NCI-H2171 treated with DMSO at 0.1 percent for 48 hours (cell line): ENCODE data around the gene IGHMBP2.
"Not testable (repeated sequence)": the region's sequence is repeated elsewhere in the genome, so short reads cannot be mapped to it uniquely, and the experiment has no call there.

ENCODE experiments used
- DNase-seq: peaks from one replicate; lab custom pipeline; 2025; lab: John Stamatoyannopoulos, UW

Gene IGHMBP2

DNA sequence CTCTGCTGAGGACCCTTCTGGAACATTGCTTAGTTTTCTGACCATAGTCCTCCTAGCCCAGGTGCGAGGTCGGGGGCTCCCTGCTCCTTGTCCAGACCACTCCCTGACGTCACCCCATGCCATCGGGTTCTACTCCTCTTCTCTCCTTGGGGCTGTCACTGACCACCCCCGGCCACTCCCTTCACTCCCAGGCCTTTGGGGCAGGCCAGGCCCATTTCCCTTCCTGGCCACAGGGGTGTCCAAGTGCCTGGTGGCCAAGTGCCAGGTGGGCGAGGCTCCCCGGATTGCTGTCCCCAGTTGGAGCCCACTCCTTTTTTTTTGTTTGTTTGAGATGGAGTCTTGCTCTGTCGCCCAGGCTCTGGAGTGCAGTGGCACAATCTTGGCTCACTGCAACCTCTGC, 57.6 kb downstream of the IGHMBP2 start:
- DNase-seq = no peak

DNA sequence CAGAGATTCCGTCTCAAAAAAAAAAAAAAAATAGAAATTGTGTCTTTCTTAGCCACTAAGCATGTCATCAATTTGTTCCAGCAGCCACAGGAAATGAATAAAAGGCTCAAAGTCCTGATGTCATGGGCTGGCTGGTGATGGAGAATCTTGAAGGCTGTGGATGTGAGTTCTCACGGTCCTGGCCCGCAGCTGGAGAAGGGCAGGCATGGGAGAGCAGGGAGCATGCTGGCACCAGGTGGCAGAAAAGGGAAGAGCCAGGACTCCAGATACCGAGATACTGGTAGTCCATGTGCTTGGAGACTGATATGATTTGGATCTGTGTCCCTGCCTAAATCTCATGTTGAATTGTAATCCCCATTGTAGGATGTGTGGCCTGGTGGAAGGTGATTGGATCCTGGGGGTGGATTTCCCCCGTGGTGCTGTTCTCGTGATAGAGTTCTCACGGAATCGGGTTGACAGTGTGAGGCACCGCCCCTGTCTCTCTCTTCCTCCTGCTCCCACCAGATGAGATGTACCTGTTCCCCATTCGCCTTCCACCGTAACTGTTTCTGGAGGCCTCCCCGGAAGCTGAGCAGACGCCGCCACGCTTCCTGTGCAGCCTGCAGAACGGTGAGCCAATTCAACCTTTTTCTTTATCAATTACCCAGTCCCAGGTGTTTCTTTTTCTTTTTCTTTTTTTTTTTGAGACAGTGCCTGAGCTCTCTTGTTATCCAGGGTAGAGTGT, 59.0 kb downstream of the IGHMBP2 start:
- no peak for DNase-seq

DNA sequence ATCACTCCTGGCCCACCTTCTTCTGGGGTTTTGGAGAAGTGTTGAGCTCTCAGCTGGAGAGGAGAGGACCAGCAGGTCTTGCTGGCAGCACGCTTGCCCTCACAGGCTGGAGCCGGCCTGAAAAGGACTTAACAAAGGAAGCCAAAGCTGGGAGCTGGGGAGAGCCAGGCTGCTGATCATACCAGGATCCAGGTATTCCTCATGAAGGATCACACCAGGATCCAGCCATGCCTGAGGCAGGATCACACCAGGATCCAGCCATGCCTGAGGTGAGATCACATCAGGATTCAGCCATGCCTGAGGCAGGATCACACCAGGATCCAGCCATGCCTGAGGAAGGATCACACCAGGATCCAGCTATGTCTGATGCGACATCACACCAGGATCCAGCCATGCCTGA, 60.1 kb downstream of the IGHMBP2 start:
- no peak for DNase-seq

DNA sequence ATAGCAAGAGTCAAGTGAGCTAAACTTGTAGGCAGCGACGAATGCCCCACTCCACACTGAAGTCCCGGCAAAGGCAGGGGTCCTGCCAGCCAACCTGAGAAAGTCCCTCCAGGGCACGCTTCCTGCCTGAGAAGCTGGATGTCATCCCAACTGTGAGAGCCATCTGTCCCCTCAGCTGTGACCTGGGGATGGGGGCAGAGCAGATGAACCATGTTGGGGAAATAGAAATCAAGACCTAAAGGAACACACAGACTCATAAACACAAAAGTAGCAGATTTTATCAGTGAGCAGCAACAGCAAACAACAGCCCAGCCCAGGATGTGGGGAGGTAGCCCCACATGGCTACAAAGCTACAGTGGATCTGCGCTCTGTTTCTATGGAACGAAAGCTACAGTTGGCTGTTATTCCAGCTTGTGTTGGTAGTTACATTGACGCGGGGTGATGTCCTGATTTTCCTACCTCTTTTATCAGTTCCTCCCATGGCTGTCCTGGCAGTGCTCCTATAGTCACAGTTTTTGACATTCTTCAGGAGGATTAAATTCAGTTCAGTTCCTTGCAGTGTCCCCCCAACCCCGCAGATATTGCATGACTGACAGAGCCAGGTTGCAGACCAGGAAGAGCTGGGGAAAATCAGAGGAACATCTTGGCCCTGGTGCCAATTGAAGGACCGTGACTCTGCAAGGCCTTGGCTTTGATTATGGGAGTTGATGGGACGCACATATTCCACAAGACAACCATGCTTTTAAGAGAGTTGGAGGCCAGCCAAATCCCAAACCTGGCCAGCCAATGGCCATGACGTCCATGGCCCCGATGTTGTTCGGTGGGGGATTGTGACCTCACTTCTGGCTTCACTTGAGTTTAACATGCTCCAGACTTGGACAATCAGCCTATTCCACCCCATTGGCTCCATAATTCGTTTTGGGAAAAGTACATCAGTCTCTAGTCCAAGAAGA, 62.5 kb downstream of the IGHMBP2 start:
- DNase-seq = peak; percentile 56

DNA sequence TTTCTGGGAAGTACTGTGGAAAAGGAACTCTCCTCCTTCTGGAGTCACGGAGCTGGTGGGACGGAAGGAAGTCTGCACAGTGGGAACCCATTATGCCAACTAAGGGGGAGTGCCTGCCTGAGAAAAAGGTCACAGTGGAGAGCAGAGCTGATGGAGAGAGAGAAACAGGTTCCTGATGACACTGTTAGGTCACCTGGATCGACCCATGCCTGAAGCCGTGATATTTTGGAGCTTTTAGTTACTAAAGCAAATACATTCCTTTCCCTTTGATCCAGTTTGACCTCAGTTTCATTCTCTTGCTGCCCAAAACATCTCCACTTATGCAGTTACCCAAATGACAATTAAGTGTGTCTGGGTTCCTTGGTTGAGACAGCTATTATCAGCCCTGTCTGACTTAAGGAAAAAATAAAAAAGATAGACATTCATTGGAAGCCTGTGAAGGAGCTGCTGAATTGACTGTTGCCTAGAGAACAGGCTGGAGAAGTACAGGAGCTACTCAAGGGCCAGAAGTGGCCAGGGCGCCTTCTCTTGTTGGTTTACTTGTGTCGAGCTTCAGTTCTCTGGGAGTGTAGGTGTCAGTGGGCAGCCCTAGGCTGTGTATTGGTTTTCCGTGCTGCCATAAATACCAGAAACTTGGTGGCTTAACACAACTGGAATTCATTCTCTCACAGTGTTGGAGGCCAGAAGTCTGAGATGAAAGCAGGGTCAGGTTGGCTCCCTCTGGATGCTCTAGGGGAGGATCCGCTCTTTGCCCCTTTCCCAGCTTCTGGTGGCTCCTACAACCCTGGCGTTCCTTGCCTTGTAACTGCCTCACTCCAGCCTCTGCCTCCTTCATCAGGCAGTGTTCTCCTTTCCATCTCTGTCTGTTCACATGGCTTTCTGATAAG, 63.4 kb downstream of the IGHMBP2 start:
- no peak for DNase-seq

DNA sequence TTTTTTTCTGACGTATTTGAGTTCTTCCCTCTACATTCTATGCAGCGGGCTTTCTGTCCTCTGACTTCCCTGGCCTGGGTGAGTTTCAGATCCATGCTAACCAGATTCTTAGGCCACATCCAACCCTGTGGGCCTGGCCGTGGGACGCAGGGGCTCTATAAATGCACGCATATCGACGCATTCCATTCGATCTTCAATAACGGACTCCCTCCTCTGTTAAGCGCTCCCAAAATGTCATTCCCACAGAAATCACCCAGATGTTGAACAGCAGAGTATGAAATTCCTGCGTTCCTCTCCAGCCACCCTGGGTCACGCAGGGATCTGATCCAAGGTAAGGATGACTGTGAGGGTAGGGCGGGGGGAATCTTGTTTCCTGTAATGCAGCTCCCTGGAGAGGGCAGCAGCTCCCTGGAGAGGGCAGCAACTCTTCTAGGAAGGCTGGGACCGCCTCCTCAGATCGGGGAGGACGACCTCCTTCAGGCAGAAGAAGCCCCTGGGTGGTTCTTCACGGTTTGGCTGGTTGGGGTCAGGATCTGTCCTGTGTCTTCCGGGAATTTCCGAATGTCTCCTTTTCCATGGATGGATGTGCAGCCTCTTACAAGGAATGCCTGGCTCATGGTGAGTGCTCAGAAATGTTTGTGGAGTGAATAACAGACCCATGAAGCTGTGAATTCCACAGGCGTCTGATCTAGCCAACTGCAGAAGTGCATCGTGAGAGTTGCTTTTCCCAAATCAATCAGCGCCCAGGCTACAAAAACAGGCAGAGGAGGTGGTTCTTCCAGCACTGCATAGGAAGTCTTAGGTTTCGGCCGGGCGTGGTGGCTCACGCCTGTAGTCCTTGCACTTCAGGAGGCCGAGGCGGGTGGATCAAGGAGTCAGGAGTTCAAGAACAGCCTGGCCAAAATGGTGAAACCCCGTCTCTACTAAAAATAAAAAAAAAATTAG, 64.9 kb downstream of the IGHMBP2 start:
- no peak for DNase-seq

DNA sequence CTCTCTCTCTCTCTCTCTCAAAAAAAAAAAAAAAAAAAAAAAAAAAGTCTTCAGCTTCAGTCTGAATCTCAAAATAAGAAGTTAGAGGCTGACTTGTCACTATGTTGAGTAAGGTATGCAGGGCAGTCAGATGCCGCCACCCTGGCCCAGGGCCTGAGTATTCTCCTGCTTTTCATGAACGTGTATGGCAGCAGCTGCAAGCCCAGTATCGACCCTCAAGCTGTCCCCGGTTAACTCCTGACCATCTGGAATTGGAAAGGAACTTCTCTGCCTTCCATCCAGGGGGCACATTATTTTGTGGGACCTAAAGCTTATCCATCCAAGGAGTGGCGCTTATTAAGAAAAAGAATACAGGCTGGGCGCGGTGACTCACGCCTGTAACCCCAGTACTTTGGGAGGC, 65.7 kb downstream of the IGHMBP2 start:
- DNase-seq = no peak

DNA sequence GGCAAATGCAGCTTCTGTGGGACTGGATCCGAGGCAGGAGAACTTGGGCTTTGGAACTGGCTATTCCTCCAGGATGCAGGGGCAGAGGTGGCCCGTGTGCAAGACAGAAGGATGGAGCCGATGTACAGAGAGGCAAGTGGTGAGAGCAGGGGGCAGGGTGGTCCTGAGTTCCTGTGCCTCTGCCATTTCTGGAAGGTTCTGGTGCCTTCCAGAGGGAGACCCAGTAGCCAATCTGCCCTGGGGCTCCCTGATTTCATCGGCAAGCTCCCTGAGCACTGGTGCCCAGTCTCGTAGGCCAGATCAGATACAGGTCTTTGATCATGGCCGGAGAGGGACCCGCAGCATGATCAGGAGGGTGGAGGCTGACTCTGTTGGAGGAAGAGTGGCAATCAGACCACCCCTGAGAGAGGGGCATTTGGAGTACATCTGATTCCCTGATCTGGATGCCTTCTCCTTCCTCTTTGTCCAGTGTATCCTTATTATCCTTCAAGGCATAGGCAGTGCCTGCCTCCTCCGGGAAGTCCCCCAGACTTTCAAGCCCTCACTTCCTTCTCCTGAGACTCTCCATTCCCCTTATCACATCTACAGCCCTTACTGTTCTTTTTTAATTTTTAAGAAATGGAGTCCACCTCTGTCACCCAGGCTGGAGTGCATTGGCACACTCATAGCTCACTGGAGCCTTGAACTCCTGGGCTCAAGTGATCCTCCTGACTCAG, 67.4 kb downstream of the IGHMBP2 start:
- DNase-seq = no peak

DNA sequence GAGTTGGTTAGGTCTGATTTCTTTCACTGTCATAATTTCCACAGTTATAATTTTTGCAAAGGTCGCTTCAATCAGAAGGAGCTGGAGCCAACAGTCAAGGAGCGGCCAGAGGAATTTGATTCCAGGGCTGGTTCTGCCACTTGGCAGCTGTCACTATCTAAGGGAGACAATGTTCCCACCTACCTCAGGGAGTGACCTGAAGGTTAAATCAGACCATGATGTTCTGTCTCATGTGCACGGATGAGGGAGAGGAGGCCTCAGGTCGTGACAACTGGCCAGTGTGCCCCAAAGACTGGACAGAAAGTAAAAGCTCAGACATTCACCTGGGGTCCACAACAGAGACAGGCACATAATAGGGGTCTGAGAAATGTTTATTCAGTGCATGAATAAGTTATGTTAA, 69.5 kb downstream of the IGHMBP2 start:
- DNase-seq = no peak

DNA sequence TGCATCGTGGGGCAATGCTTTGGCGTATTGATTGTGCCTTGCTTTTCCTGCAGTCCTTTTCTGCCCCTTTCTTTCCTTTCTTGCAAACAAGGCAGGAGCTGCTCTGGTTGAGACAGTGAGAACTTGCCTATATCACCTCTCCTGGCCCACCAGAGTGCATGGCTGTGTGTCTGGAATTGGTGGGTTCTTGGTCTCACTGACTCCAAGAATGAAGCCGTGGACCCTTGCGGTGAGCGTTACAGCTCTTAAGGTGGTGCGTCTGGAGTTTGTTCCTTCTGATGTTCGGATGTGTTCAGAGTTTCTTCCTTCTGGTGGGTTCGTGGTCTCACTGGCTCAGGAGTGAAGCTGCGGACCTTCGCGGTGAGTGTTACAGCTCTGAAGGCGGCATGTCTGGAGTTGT, 70.0 kb downstream of the IGHMBP2 start:
- DNase-seq = not testable (repeated sequence)

DNA sequence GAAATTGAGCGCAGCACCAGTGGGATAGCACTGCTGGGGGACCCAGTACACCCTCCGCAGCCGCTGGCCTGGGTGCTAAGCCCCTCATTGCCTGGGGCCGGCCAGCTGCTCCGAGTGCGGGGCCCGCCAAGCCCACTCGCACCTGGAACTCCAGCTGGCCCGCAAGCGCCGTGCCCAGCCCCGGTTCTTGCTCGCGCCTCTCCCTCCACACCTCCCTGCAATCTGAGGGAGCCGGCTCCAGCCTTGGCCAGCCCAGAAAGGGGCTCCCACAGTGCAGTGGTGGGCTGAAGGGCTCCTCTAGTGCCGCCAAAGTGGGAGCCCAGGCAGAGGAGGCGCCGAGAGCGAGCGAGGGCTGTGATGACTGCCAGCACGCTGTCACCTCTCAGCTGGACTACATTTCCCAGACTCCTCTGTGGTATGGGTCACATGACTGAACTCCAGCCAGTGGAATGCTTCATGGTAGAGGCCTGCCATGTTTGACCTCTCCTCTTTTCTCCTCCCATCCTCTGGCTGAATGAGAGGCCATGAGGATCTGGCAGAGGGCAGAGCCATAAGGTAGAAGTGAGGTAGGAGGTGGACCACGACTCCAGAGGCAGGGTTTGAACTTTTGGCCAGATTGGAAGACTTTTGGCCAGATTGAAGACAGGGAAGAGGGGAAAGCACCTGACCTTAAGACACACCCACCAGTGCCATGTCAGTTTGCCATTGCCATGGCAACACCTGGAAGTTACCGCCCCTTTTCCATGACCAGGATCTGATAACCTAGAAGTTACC, 70.9 kb downstream of the IGHMBP2 start:
- DNase-seq = peak; percentile 83

DNA sequence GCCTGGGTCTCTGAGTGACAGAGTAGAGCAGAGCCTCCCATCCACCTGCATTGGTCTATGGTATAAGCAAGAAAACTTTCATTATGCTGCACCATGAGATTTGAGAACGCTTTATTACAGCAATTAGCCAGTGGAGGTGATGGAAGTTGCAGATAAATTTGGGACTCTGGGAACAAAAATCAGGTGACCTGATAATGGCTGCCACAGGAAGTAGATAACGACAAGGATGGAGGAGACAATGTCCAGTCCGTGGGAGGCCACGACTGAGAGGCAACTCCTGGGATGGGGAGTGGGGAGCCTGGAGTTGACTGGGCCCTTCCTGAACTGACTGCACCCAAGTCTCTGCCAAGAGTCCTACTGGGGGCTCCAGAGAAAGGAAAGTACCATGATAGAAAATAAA, 72.4 kb downstream of the IGHMBP2 start:
- DNase-seq = no peak

DNA sequence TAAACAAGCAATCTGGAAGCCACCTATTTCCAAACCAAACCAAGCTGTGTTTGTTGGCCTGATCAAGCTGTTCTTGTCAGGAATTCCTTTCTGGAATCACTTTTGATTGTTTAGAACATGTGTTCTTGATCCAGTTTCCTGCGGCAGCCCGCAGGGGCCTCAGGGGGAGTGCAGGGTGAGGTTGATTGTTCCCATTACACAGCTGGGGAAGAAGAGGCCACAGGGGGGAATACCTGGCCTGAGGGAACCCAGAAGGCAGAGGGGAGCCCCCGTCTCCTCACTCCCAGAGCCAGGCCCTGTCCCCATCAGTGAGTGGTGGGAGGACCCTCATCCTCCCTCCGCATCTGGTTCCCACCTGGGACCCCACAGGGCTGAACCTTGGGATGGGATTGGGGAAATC, 72.9 kb downstream of the IGHMBP2 start:
- DNase-seq = no peak

DNA sequence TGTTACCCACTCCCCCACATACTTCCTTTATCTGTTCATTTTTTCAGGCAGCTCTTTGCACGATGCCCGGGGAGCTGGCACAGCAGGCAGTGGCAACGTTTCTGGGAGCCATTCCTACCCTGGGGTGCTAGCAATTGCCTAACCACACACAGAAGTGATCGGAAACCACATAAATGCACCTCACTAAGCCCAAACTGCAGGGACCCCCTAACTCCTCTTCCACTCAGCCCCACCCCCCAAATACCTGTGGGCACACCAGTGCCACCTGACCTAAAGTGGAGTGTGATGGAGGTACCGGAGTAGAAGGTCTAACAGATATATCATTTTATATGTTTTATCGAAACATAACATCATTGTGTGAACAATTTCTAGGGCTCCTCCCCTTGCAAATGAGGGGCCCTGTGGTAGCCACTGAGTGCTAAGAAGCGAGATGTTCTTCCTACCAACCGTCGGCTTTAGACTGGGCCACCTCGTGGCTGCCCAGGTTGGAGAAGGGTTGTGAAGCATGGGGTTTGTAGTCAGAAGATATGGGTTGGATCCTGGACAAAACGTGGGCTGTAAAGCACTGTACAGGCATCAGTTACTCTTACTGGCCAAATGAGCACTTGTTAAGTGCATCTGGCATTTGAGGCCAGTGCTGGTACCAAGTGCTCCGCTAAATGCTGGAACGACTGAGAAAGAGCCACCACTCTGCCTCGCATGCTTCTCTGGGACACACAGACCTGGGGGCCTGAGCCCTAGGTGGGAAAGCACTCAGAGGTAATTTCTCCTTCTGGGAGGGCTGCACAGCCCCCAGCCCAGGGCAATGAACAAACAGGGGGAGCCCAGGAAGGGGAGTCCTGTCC, 74.3 kb downstream of the IGHMBP2 start:
- no peak for DNase-seq

DNA sequence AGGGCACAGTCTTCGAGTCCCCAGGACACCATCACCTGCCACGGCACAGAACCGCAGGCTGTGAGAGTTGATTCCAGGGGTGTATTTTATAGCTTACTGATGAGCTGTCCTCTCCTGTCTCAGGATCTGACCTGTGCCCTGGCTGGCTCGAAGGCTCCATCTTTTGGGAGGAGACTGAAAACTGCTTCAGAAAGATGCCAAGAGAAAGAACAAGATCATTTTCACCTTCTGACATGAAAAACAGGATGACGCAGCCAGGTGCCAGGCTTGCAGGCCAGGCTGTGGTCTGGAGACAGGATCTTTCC, 74.9 kb downstream of the IGHMBP2 start:
- no peak for DNase-seq

DNA sequence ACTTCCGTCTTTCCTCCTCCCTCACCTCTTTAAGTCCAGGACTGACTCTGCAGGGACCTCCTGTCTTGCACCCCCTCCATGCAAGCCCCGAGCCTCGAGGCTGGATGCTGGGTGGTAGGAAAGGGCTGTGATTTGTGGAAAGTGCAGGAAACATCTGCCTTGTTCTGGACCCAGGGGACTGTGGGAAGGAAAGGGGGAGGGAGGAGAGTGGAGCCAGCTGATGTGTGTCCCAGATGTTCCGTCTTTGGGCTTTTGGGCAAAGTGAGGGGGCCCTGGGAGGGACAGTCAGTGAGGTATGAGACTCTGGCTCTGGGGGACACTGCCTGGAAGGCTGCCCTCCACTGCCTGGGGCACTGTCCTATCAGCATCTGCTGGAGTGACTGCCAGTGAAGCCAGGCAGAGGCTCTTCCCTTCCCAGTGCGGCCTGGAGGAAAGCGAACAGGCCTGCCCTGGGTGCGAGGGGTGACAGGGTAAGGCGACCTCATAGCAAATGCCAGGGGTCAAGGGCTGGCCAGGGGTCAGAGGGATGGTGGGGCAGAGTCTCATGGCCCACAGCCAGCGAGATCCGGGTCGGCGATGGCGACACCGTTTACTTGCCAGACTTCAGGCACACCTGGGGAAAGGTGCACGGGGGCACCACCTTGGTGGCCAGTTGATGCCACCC, 75.4 kb downstream of the IGHMBP2 start:
- peak; percentile 26 for DNase-seq

DNA sequence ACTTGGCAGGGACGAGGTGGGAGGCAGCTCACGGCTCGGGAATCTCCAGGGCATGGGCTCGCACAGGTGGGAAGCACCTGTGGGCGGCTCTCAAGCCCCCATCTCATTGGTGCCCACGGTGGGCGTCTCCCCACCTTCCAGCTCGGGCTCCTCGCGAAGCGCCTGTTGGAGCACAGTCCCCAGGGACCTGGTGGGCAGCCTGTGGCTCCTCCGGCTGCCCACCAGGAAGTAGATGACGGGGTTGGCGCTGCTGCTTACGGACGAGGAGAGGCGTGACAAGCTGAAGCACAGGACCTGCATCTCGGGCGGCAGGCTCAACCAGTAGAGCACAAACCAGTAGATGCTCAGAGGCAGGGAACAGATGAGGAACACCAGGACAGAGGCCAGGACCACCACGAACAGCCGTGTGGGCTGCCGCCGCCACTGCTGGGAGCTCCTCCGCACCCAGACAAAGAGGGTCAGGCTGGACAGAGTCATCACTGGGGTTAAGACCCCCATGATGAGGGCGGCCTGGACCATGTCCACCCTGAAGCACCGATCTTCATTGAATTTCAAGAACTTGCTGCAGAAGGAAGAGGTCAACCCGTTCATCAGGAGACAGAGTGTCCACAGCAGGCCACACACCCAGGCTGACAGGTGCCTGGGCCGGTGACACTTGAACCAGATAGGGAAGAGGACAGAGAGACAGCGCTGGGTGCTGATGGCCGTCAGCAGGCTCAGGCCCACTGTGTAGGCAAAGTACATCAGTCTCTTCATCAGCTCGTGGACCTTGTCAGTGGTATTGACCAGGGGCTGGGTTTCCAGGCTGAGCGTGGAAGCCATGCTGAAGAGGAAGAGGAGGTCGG, 76.5 kb downstream of the IGHMBP2 start:
- no peak for DNase-seq

DNA sequence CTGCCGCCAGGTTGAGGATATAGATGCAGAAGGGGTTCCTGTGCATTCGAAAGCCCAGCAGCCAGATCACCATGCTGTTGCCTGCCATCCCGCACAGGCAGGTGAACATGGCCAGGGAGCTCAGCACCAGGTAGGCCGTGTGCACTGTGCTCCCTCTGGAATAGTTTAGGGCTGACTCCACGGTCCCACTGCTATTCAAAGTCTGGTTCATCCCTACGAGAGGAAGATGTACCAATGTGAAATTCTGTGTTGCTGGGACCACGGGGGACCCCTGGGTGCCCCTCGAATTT, 77.0 kb downstream of the IGHMBP2 start, which contains the start of gene MRGPRD:
Gene MRGPRD, minus strand, starts transcription at position 211 of the 290 bp plus-strand sequence. Its CDS starts 0 bp downstream, at position 211.
- DNase-seq = no peak
